Tibial artery (tissue), 4 donors: ENCODE measurements around the gene CYREN.

ENCODE experiments used
- DNase-seq, 2 donors: peaks; one replicate each; pipeline ENCODE4 v3.0.0-alpha.2; 2019
- H3K27ac ChIP-seq, 2 donors: fragments of 200-600 bp; sonication (generic) in 1 of 2; 1 replicate in 1 of 2; 2 replicates in 1 of 2; pipeline ENCODE4 v1.5.1; 2018 to 2019; ENCODE audit warnings: mild to moderate bottlenecking in 1 of 2
- H3K27me3 ChIP-seq, 2 donors: fragments of 200-600 bp; sonication (generic) in 1 of 2; one replicate each; pipeline versions ENCODE4 v1.5.1 to v1.6.0; 2016 to 2019
- H3K36me3 ChIP-seq, 3 donors: fragments of 200-600 bp; sonication (generic) in 2 of 3; one replicate each; pipeline ENCODE4 v1.5.1; 2016 to 2019; ENCODE audit warnings: mild to moderate bottlenecking in 2 of 3
- H3K4me1 ChIP-seq, 4 donors: fragments of 200-600 bp; sonication (generic) in 2 of 4; 1 replicate in 3 of 4; 2 replicates in 1 of 4; pipeline ENCODE4 v1.5.1; 2016 to 2019
- H3K4me3 ChIP-seq, 2 donors: fragments of 200-600 bp; sonication (generic) in 1 of 2; 1 replicate in 1 of 2; 2 replicates in 1 of 2; pipeline ENCODE4 v1.5.1; 2018 to 2019; ENCODE audit warnings: mild to moderate bottlenecking in 2 of 2
- H3K9me3 ChIP-seq, 3 donors: fragments of 200-600 bp; sonication (generic) in 1 of 3; one replicate each; pipeline ENCODE4 v1.5.1; 2016 to 2019
- intact Hi-C: fragments of 100-400 bp; cut with DNase I; formaldehyde crosslinking; loops from one replicate; pipeline ENCODE4 v1.15.0; 2023; ENCODE audit warnings: low total_unique reads
- TF ChIP-seq, protein P1 (sequence below), 2 experiments: fragments of 200-600 bp in 1 of 2; fragments of 450-650 bp in 1 of 2; IDR thresholded peaks; one replicate each; pipeline ENCODE4 v1.5.1; 2017 to 2019; ENCODE audit warnings: antibody characterized with exemption in 2 of 2, mild to moderate bottlenecking in 1 of 2, moderate library complexity in 1 of 2

Gene CYREN

DNA sequence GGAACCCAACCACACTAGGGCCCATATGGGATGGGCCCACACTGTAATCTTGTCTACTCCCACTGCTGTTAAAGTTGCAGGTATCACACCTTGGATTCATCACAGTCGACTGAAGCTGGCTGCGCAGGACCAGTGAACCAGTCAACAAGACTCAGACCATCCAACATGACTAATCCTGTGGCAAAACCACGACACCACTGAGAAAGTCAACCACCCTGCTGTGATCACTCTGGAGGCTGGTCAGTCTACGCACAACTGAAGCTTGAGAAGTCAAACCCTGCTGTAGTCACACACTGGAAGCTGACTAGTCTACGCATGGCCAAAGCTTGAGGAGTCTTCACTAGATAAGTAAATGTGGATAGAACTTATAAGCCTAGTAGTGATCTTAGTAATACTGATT, 9.6 kb upstream of the CYREN start:
- H3K27ac ChIP-seq: no peak overlapping the region
- intact Hi-C loops: no loop called here
- DNase-seq: peak in 1 of 2 donors; percentile 19
- peaks cover 0 to 6% (median 0%) of the 10 kb centered on the region in 4 donors for H3K4me1 ChIP-seq
- no peaks in the 10 kb centered on the region for H3K27me3 ChIP-seq
- H3K4me3 ChIP-seq: no peak overlapping the region
- H3K9me3 ChIP-seq: peaks cover 3 to 29% (median 24%) of the 10 kb centered on the region in 3 donors
- peaks cover 43 to 52% (median 51%) of the 10 kb centered on the region in 3 donors for H3K36me3 ChIP-seq
- TF ChIP-seq, protein P1, sequence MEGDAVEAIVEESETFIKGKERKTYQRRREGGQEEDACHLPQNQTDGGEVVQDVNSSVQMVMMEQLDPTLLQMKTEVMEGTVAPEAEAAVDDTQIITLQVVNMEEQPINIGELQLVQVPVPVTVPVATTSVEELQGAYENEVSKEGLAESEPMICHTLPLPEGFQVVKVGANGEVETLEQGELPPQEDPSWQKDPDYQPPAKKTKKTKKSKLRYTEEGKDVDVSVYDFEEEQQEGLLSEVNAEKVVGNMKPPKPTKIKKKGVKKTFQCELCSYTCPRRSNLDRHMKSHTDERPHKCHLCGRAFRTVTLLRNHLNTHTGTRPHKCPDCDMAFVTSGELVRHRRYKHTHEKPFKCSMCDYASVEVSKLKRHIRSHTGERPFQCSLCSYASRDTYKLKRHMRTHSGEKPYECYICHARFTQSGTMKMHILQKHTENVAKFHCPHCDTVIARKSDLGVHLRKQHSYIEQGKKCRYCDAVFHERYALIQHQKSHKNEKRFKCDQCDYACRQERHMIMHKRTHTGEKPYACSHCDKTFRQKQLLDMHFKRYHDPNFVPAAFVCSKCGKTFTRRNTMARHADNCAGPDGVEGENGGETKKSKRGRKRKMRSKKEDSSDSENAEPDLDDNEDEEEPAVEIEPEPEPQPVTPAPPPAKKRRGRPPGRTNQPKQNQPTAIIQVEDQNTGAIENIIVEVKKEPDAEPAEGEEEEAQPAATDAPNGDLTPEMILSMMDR (IDR thresholded peaks at IDR 0.05): no peak

DNA sequence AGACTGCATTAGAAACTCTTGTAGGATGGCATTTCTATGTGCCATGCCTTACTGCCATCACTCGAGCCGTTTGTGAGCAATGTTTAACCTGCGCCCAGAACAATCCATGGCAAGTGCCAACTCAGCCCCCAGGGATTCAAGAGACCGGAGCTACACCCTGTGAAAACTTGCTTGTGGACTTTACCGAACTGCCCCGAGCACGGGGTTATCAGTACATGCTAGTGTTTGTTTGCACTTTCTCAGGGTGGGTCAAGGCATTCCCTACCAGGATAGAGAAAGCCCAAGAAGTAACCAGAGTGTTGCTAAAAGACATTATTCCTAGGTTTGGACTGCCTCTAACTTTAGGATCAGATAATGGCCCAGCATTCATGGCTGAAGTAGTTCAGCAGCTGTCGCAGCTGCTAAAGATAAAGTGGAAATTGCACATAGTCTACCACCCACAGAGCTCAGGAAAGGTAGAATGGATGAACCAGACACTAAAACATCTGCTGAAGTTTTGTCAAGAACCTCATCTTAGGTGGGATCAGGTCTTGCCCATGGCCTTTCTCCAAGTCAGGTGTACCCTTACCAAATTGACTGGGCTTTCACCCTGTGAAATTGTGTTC, 8.9 kb upstream of the CYREN start:
- peaks cover 3 to 29% (median 24%) of the 10 kb centered on the region in 3 donors for H3K9me3 ChIP-seq
- intact Hi-C loops: no loop called here
- H3K36me3 ChIP-seq: peaks cover 37 to 45% (median 44%) of the 10 kb centered on the region in 3 donors
- no peak overlapping the region for H3K27ac ChIP-seq
- H3K27me3 ChIP-seq: no peaks in the 10 kb centered on the region
- TF ChIP-seq, protein P1 (IDR thresholded peaks at IDR 0.05): no peak
- H3K4me1 ChIP-seq: peaks cover 0 to 6% (median 0%) of the 10 kb centered on the region in 4 donors
- H3K4me3 ChIP-seq: no peak overlapping the region
- peak in 1 of 2 donors; percentile 49 for DNase-seq

GRCh38 chr7:135178364-135178763, 7.9 kb upstream of the CYREN start:
- Histone ChIP-seq H3K36me3 (peaks cover 27 to 35% (median 33%) of the 10 kb centered on the region in 3 donors), H3K9me3 (peaks cover 3 to 29% (median 24%) of the 10 kb centered on the region in 3 donors), H3K4me1 (peaks cover 0 to 6% (median 0%) of the 10 kb centered on the region in 4 donors), H3K27ac (no peak overlapping the region), H3K4me3 (no peak overlapping the region), H3K27me3 (no peaks in the 10 kb centered on the region)
- TF ChIP-seq, protein P1 (IDR thresholded peaks at IDR 0.05): no peak
- intact Hi-C loops: no loop called here
- DNase-seq: peak in 1 of 2 donors; percentile 11

DNA sequence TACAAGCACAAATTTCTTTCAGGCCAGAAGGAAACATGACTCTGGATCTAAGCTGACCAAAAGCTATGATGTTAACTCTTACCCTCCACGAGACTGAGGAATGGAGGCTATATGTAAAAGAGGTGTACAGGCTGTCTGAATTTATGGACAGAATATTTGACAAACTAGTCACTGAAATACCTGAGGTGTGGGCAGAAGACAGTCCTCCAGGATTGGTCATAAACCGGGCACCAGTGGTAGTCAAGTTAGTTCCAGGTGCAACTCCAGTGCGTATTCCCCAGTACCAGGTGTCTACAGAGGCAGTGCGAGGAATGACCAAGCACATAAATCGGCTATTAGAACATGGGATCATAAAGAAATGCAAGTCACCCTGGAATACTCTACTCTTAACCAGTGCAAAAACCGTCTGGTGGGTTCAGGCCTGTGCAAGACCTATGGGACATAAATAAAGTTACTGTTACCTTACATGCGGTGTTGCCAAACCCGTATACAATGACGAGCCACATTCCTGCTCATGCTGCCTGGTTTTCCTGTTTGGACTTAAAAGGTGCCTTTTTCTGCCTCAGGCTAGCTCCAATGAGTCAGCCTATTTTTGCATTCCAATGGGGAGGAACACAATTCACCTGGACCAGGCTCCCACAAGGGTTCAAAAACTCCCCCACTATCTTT, 6.7 kb upstream of the CYREN start:
- no peak for DNase-seq
- H3K4me1 ChIP-seq: peaks cover 0 to 6% (median 0%) of the 10 kb centered on the region in 4 donors
- intact Hi-C loops: no loop called here
- H3K9me3 ChIP-seq: peaks cover 1 to 20% (median 17%) of the 10 kb centered on the region in 3 donors
- H3K36me3 ChIP-seq: peaks cover 15 to 23% (median 21%) of the 10 kb centered on the region in 3 donors
- H3K4me3 ChIP-seq: no peak overlapping the region
- TF ChIP-seq, protein P1 (IDR thresholded peaks at IDR 0.05): no peak
- H3K27ac ChIP-seq: no peak overlapping the region
- H3K27me3 ChIP-seq: no peaks in the 10 kb centered on the region

- Histone ChIP-seq H3K36me3 (peaks cover 2 to 10% (median 9%) of the 10 kb centered on the region in 3 donors), H3K9me3 (peaks cover 0 to 8% (median 5%) of the 10 kb centered on the region in 3 donors), H3K27ac (no peak overlapping the region), H3K4me1 (peaks cover 3 to 18% (median 8%) of the 10 kb centered on the region in 4 donors), H3K27me3 (no peaks in the 10 kb centered on the region), H3K4me3 (no peak overlapping the region)
- TF ChIP-seq, protein P1 (IDR thresholded peaks at IDR 0.05): no peak
- intact Hi-C loops: no loop called here
- no peak for DNase-seq
These were observed 5.4 kb upstream of the CYREN start for GRCh38 chr7:135175931-135176330.
